IMR-90 (cell line): Measurements from ENCODE around the gene DCUN1D4. TPM values are rescaled to one million over a fixed set of nuclear protein-coding genes. Genes with fewer than 3 reads are reported as not detected.

Source experiments
- ATAC-seq: fragments of 200-7000 bp; cut with Tn5 transposase; 2 replicates; pipeline ENCODE4 v1.9.1; 2020; ENCODE audit warnings: low read depth, mild to moderate bottlenecking, moderate library complexity
- BruUV-seq: library from RNA; stranded (reverse); fragments of 400-500 nt; replicated peaks from 2 replicates; lab custom pipeline; 2021; lab: Mats Ljungman, UMichigan
- CTCF ChIA-PET: fragments of 300-600 bp; formaldehyde crosslinking; extraction: SDS; loops from one replicate; lab custom pipeline; 2021; ENCODE audit warnings: antibody characterized with exemption; lab: Yijun Ruan, JAX
- POLR2A ChIA-PET: fragments of 300-600 bp; sonication (Branson Sonifier 250); formaldehyde crosslinking; loops from one replicate; lab custom pipeline; 2022; ENCODE audit warnings: antibody characterized with exemption; ENCODE audit not compliant: unreplicated experiment; lab: Charles Lee
- DNase-seq: peaks from one replicate; pipeline ENCODE4 v3.0.0; 2013
- H2AFZ ChIP-seq: replicated peaks from 2 replicates; pipeline ENCODE3; 2013; ENCODE audit warnings: low read length, mild to moderate bottlenecking; ENCODE audit not compliant: poor library complexity
- H2AK5ac ChIP-seq: 2 replicates; pipeline ENCODE4 v1.6.1; 2013; ENCODE audit warnings: low read depth, low read length, inconsistent platforms
- H2AK9ac ChIP-seq: replicated peaks from 2 replicates; pipeline ENCODE3; 2013; ENCODE audit warnings: mild to moderate bottlenecking, low read depth, low read length, moderate library complexity; ENCODE audit not compliant: poor library complexity
- H2BK120ac ChIP-seq: 2 replicates; pipeline ENCODE4 v1.6.1; 2013; ENCODE audit warnings: low read depth, low read length, inconsistent platforms
- H2BK15ac ChIP-seq: 3 replicates; pipeline ENCODE4 v1.6.1; 2013; ENCODE audit warnings: low read depth, low read length, inconsistent platforms
- H2BK20ac ChIP-seq: 2 replicates; pipeline ENCODE4 v1.6.1; 2013; ENCODE audit warnings: low read depth, mild to moderate bottlenecking, inconsistent platforms, low read length, moderate library complexity
- H2BK5ac ChIP-seq: 2 replicates; pipeline ENCODE4 v1.6.1; 2013; ENCODE audit warnings: mild to moderate bottlenecking, low read depth, low read length, inconsistent platforms; ENCODE audit not compliant: poor library complexity, severe bottlenecking
- H3K14ac ChIP-seq: replicated peaks from 2 replicates; pipeline ENCODE4 v1.6.1; 2013; ENCODE audit warnings: low read depth, low read length, inconsistent platforms
- H3K18ac ChIP-seq: 2 replicates; pipeline ENCODE4 v1.6.1; 2013; ENCODE audit warnings: low read depth, low read length, control low read depth
- H3K23ac ChIP-seq: 2 replicates; pipeline ENCODE4 v1.6.1; 2013; ENCODE audit warnings: low read depth, low read length, inconsistent platforms
- H3K27ac ChIP-seq: 2 replicates; pipeline ENCODE4 v1.5.1; 2013; ENCODE audit warnings: mild to moderate bottlenecking, control low read depth, low read length; ENCODE audit not compliant: insufficient read depth
- H3K27me3 ChIP-seq: 2 replicates; pipeline ENCODE4 v1.6.1; 2013; ENCODE audit warnings: low read length; ENCODE audit not compliant: control insufficient read depth, insufficient read depth
- H3K36me3 ChIP-seq: 2 replicates; pipeline ENCODE4 v1.6.1; 2013; ENCODE audit warnings: low read length, mixed read lengths; ENCODE audit not compliant: control insufficient read depth, insufficient read depth
- H3K4ac ChIP-seq: 2 replicates; pipeline ENCODE4 v1.6.1; 2013; ENCODE audit warnings: low read depth, low read length, inconsistent platforms
- H3K4me1 ChIP-seq: 2 replicates; pipeline ENCODE4 v1.6.1; 2013; ENCODE audit warnings: low read length, mixed read lengths; ENCODE audit not compliant: control insufficient read depth, insufficient read depth
- H3K4me2 ChIP-seq: 2 replicates; pipeline ENCODE4 v1.6.1; 2013; ENCODE audit warnings: low read depth, mild to moderate bottlenecking, control low read depth, low read length, moderate library complexity
- H3K4me3 ChIP-seq: 2 replicates; pipeline ENCODE4 v1.5.1; 2013; ENCODE audit warnings: low read depth, mild to moderate bottlenecking, control low read depth, low read length, moderate library complexity; ENCODE audit not compliant: insufficient read depth
- H3K56ac ChIP-seq: 2 replicates; pipeline ENCODE4 v1.6.1; 2013; ENCODE audit warnings: low read length, inconsistent platforms; ENCODE audit not compliant: insufficient read depth; ENCODE audit errors: extremely low read depth
- H3K79me1 ChIP-seq, 2 experiments: 2 replicates each; pipeline ENCODE4 v1.6.1; 2013; ENCODE audit warnings: low read length in 2 of 2, inconsistent platforms in 1 of 2, low read depth in 1 of 2
- H3K9ac ChIP-seq: 2 replicates; pipeline ENCODE4 v1.6.1; 2013; ENCODE audit warnings: low read depth, low read length, control low read depth
- H3K9me1 ChIP-seq: 2 replicates; pipeline ENCODE4 v1.6.1; 2013; ENCODE audit warnings: low read length, inconsistent platforms; ENCODE audit not compliant: insufficient read depth
- H3K9me3 ChIP-seq: 2 replicates; pipeline ENCODE4 v1.6.1; 2013; ENCODE audit warnings: low read length; ENCODE audit not compliant: control insufficient read depth, insufficient read depth
- H4K20me1 ChIP-seq: 2 replicates; pipeline ENCODE4 v1.6.1; 2013; ENCODE audit warnings: low read length, inconsistent platforms; ENCODE audit not compliant: insufficient read depth
- H4K5ac ChIP-seq: 2 replicates; pipeline ENCODE4 v1.6.1; 2013; ENCODE audit warnings: mild to moderate bottlenecking, low read depth, low read length, control low read depth
- H4K8ac ChIP-seq, 2 experiments: 2 replicates each; pipeline ENCODE4 v1.6.1; 2013; ENCODE audit warnings: low read depth in 2 of 2, low read length in 2 of 2, control low read depth in 1 of 2, inconsistent platforms in 1 of 2
- H4K91ac ChIP-seq: 2 replicates; pipeline ENCODE4 v1.6.1; 2013; ENCODE audit warnings: low read depth, low read length, inconsistent platforms; ENCODE audit not compliant: insufficient read depth
- BHLHE40 ChIP-seq: fragments of 150-350 bp; IDR thresholded peaks from 2 replicates; pipeline ENCODE4 v1.6.1; 2016; ENCODE audit warnings: mild to moderate bottlenecking, low read depth, low read length
- CEBPB ChIP-seq: IDR thresholded peaks from 2 replicates; pipeline ENCODE4 v1.6.1; 2012; ENCODE audit warnings: low read depth, low read length, improper control_type of control experiment
- MAFK ChIP-seq: IDR thresholded peaks from 2 replicates; pipeline ENCODE4 v1.6.1; 2012; ENCODE audit warnings: low read depth, low read length, improper control_type of control experiment
- USF2 ChIP-seq: fragments of 150-350 bp; IDR thresholded peaks from 2 replicates; pipeline ENCODE4 v1.6.1; 2017; ENCODE audit warnings: mild to moderate bottlenecking, antibody characterized with exemption, low read length, low read depth
- WGBS, 2 experiments: methylation state at CpG; one replicate each; pipeline versions ENCODE4 v1.1.5 to v1.1.7; 2013; ENCODE audit warnings: missing lambda C conversion rate in 2 of 2; ENCODE audit not compliant: insufficient read length in 1 of 2; ENCODE audit errors: extremely low coverage in 2 of 2; 5-methylcytosine and 5-hydroxymethylcytosine counted together
- dilution Hi-C: fragments of 300-500 bp; cut with HindIII; formaldehyde crosslinking; loops from one replicate; pipeline ENCODE4 v1.14.3; 2018; ENCODE audit warnings: low sequenced_read_pairs; ENCODE audit not compliant: unreplicated experiment
- in situ Hi-C: fragments of 300-500 bp; cut with MboI; formaldehyde crosslinking; loops from 3 replicates; pipeline ENCODE4 v1.14.3; 2019; ENCODE audit warnings: low sequenced_read_pairs, inconsistent platforms, mixed read lengths
- intact Hi-C: fragments of 100-400 bp; cut with micrococcal nuclease; formaldehyde crosslinking; loops from 2 replicates; pipeline ENCODE4 v1.10.0; 2022
- polyA plus RNA-seq, 3 experiments: library from polyadenylated mRNA; depleted of rRNA; stranded (reverse); fragments of >200 nt; gene quantifications; 2 replicates each; pipeline ENCODE4 v1.2.3, GENCODE V29; 2012; ENCODE audit warnings: low replicate concordance in 1 of 3
- total RNA-seq: library from RNA; depleted of rRNA; stranded (reverse); fragments of >200 nt; gene quantifications from 2 replicates; pipeline ENCODE4 v1.2.3, GENCODE V29; 2012

Gene DCUN1D4
- total and polyA plus RNA-seq, 2 of the 4 experiments (the other 2 are of a cell fraction) = 31.0 to 44.3 TPM

DNA sequence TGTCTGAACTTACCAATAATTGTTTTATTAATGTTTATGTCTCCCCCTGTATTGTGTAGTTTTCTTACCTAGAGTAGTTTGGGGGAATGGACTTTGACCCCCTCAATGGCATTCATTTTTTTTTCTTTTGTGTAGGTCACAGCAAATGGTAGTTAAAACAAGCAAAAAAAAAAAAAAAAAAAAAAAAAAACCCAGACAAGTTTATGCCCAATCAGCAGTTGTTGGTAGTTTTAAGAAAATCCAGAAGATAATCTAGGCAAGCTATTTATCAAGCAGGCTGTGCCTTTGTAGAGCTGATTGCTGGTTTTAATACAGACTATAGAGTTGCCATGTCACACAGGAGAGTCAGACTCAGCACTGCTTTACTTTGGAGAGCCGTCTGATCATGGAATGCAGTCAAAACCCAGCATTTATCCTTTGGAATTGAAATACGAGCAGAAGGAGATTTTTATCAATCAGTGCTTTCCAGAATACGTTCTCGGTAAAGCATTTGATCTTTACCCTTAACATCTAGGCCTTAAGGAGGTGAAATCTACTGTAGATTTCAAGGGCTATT lies 16.6 kb downstream of the DCUN1D4 start:
- POLR2A ChIA-PET = no interaction called here

More for the DNA sequence above, 16.6 kb downstream of the DCUN1D4 start:
- no peak overlapping the region for H2BK15ac ChIP-seq
- 0 out of 2 replicates have a peak overlapping the region, but pooled peaks have one; percentile 18 for H3K9ac ChIP-seq
- TF ChIP-seq USF2 (no peak), BHLHE40 (no peak), MAFK (peak; percentile 67), CEBPB (no peak)
- no TSS peak for BruUV-seq
- no peak overlapping the region for H3K56ac ChIP-seq
- H2AK5ac ChIP-seq = no peak overlapping the region
- CTCF ChIA-PET = no interaction called here
- H4K20me1 ChIP-seq = peaks cover 10% of the 10 kb centered on the region; the same call in 1 of the 2 replicates
- peaks cover 6% of the 10 kb centered on the region for H3K9me1 ChIP-seq
- 0 out of 4 replicates have a peak overlapping the region, but pooled peaks of 1 of the 2 experiments have one; percentile 21 for H4K8ac ChIP-seq
- peak overlapping the region; percentile 29; the same call in 1 of the 2 replicates for H3K27ac ChIP-seq
- H2BK120ac ChIP-seq = no peak overlapping the region
- no peak overlapping the region for H3K14ac ChIP-seq
- no peaks in the 10 kb centered on the region for H3K27me3 ChIP-seq
- no peak overlapping the region for H4K91ac ChIP-seq
- no CpG with 5 or more reads among the region's 4 CpGs for WGBS, 2 experiments
- dilution Hi-C loops = no loop called here
- intact Hi-C loops = no loop called here
- peaks cover 8% of the 10 kb centered on the region for H3K4me1 ChIP-seq
- H3K23ac ChIP-seq = no peak overlapping the region
- peaks cover 4% of the 10 kb centered on the region for H3K36me3 ChIP-seq
- H3K18ac ChIP-seq = peak overlapping the region; percentile 72
- no peaks in the 10 kb centered on the region for H3K9me3 ChIP-seq
- no peak overlapping the region for H2AK9ac ChIP-seq
- no peak overlapping the region for H2AFZ ChIP-seq
- no peak for DNase-seq
- peaks cover 32 to 65% of the 10 kb centered on the region in 2 experiments for H3K79me1 ChIP-seq
- no peak overlapping the region for H3K4me3 ChIP-seq
- no peak overlapping the region for H2BK5ac ChIP-seq
- H3K4ac ChIP-seq = no peak overlapping the region
- peak overlapping the region; percentile 29; the same call in 1 of the 2 replicates for H4K5ac ChIP-seq
- no peak for ATAC-seq
- in situ Hi-C loops = no loop called here
- no peak overlapping the region for H3K4me2 ChIP-seq
- H2BK20ac ChIP-seq = no peak overlapping the region
